ENCODE results near the gene DPP3.

DNA sequence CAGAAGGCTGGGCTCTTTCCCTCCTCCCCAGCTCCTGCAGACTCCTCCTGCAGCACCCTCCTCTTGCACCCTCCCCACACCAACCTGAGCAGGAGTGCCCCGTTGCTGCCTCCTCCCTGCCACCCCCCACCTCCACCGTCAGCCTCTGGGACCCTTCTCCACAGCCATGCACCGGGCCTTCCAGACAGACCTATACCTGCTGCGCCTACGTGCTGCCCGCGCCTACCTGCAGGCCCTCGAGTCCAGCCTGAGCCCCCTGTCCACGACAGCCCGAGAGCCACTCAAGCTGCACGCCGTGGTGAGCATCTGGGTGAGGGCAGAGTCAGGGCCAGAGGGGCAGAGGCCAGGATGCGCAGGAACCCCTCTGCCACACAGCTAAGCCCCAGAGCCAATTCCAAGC, 49.4 kb downstream of the DPP3 start:
- TF ChIP-seq POLR2A (IDR thresholded peaks at IDR 0.05; ENCODE audit: low read depth) (no peak), EP300 (IDR thresholded peaks at IDR 0.05) (no peak), POLR2AphosphoS5 (IDR thresholded peaks at IDR 0.05) (no peak)
- TF ChIP-seq, protein P1, sequence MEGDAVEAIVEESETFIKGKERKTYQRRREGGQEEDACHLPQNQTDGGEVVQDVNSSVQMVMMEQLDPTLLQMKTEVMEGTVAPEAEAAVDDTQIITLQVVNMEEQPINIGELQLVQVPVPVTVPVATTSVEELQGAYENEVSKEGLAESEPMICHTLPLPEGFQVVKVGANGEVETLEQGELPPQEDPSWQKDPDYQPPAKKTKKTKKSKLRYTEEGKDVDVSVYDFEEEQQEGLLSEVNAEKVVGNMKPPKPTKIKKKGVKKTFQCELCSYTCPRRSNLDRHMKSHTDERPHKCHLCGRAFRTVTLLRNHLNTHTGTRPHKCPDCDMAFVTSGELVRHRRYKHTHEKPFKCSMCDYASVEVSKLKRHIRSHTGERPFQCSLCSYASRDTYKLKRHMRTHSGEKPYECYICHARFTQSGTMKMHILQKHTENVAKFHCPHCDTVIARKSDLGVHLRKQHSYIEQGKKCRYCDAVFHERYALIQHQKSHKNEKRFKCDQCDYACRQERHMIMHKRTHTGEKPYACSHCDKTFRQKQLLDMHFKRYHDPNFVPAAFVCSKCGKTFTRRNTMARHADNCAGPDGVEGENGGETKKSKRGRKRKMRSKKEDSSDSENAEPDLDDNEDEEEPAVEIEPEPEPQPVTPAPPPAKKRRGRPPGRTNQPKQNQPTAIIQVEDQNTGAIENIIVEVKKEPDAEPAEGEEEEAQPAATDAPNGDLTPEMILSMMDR (IDR thresholded peaks at IDR 0.05), result no peak

All from esophagus muscularis mucosa (tissue), 4 donors.